ENCODE results near the gene CCDC107. TPM values are rescaled to one million over a fixed set of nuclear protein-coding genes. Genes with fewer than 3 reads are reported as not detected.

CCDC107 gene
- total and polyA plus RNA-seq, 2 of the 13 experiments (the other 11 are each of a cell fraction or from before 2014, with no cell fraction given): 7.1 to 15.2 TPM

GRCh38 chr9:35657546-35658136 is 451 bp upstream of the CCDC107 start, which contains the start of gene RMRP (continued):
- TF ChIP-seq, protein P1, sequence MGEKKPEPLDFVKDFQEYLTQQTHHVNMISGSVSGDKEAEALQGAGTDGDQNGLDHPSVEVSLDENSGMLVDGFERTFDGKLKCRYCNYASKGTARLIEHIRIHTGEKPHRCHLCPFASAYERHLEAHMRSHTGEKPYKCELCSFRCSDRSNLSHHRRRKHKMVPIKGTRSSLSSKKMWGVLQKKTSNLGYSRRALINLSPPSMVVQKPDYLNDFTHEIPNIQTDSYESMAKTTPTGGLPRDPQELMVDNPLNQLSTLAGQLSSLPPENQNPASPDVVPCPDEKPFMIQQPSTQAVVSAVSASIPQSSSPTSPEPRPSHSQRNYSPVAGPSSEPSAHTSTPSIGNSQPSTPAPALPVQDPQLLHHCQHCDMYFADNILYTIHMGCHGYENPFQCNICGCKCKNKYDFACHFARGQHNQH (CRISPR knock-in tag; IDR thresholded peaks at IDR 0.05): peak; percentile 98
- TF ChIP-seq LBX2 (CRISPR knock-in tag; IDR thresholded peaks at IDR 0.05; ENCODE audit: borderline replicate concordance) (peak; percentile 90; the same call in 1 of the 2 replicates), ZSCAN9 (CRISPR knock-in tag; IDR thresholded peaks at IDR 0.05; ENCODE audit: borderline replicate concordance) (peak; percentile 98; the same call in 1 of the 2 replicates), AHR (CRISPR knock-in tag; IDR thresholded peaks at IDR 0.05) (peak; percentile 94)
- TF ChIP-seq, protein P2, sequence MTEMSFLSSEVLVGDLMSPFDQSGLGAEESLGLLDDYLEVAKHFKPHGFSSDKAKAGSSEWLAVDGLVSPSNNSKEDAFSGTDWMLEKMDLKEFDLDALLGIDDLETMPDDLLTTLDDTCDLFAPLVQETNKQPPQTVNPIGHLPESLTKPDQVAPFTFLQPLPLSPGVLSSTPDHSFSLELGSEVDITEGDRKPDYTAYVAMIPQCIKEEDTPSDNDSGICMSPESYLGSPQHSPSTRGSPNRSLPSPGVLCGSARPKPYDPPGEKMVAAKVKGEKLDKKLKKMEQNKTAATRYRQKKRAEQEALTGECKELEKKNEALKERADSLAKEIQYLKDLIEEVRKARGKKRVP (CRISPR knock-in tag; IDR thresholded peaks at IDR 0.05): peak in 1 of 2 experiments; percentile 90; a peak in 2 of 4 replicates
- TF ChIP-seq, protein P3, sequence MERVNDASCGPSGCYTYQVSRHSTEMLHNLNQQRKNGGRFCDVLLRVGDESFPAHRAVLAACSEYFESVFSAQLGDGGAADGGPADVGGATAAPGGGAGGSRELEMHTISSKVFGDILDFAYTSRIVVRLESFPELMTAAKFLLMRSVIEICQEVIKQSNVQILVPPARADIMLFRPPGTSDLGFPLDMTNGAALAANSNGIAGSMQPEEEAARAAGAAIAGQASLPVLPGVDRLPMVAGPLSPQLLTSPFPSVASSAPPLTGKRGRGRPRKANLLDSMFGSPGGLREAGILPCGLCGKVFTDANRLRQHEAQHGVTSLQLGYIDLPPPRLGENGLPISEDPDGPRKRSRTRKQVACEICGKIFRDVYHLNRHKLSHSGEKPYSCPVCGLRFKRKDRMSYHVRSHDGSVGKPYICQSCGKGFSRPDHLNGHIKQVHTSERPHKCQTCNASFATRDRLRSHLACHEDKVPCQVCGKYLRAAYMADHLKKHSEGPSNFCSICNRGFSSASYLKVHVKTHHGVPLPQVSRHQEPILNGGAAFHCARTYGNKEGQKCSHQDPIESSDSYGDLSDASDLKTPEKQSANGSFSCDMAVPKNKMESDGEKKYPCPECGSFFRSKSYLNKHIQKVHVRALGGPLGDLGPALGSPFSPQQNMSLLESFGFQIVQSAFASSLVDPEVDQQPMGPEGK (CRISPR knock-in tag; IDR thresholded peaks at IDR 0.05): peak; percentile 91

- no CpG with 5 or more reads among the region's 2 CpGs for WGBS (ENCODE audit: low lambda C conversion rate)
- H3K4me2 ChIP-seq (ENCODE audit: low read depth, low read length): peak overlapping the region; percentile 82
- no TSS peak for BruUV-seq (replicated peaks)
- DNase-seq (ENCODE audit: low spot score) (no peak), FAIRE-seq (no peak), ATAC-seq (peak; percentile 1; the same call in 2 of the 3 replicates)
- ChIA-PET CTCF (ENCODE audit: low intra/inter-chr PET ratio, low total read pairs) (interaction anchor here (1.7 kb wide), 1 partner anchor 37 kb away, joined by 9 read pairs; no protein-coding TSS in a partner anchor), POLR2A (interaction anchor here (1.1 to 6.3 kb wide), 8 partner anchors 11 to 155 kb away, joined by 3 to 68 read pairs (median 30); partner anchors contain the start of genes CREB3, HINT2, TLN1 and TPM2)
- no peaks in the 10 kb centered on the region; a peak in 2 of 5 replicates for H3K27me3 ChIP-seq (ENCODE audit: control insufficient read depth in 1 of 2, insufficient read depth in 2 of 2, low read length in 2 of 2)
- TF ChIP-seq HOMEZ (CRISPR knock-in tag; IDR thresholded peaks at IDR 0.05; ENCODE audit: low read depth): peak; percentile 36; the same call in 1 of the 2 replicates
- TF ChIP-seq GABPA (IDR thresholded peaks at IDR 0.05; ENCODE audit: low read depth, low read length): no peak
- TF ChIP-seq GABPA (CRISPR knock-in tag; IDR thresholded peaks at IDR 0.05; ENCODE audit: low read depth): 0 out of 2 replicates have a peak, but pooled peaks have one; percentile 15
- no peak for TF ChIP-seq ETV6 (CRISPR knock-in tag; conservative IDR thresholded peaks at IDR 0.05)
- TF ChIP-seq ZNF672 (CRISPR knock-in tag; IDR thresholded peaks at IDR 0.05): 0 out of 2 replicates have a peak, but pooled peaks have one; percentile 2
- TF ChIP-seq, protein P4, sequence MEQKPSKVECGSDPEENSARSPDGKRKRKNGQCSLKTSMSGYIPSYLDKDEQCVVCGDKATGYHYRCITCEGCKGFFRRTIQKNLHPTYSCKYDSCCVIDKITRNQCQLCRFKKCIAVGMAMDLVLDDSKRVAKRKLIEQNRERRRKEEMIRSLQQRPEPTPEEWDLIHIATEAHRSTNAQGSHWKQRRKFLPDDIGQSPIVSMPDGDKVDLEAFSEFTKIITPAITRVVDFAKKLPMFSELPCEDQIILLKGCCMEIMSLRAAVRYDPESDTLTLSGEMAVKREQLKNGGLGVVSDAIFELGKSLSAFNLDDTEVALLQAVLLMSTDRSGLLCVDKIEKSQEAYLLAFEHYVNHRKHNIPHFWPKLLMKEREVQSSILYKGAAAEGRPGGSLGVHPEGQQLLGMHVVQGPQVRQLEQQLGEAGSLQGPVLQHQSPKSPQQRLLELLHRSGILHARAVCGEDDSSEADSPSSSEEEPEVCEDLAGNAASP (CRISPR knock-in tag; IDR thresholded peaks at IDR 0.05; ENCODE audit: borderline replicate concordance): no peak
- peak overlapping the region; percentile 98 for H3K9ac ChIP-seq (ENCODE audit: insufficient read depth, low read depth, low read length)
- H3K27ac ChIP-seq (ENCODE audit: extremely low read length, insufficient read depth, low read length): peak overlapping the region; percentile 100
- H3K79me2 ChIP-seq (ENCODE audit: insufficient read depth, low read length): peaks cover 6% of the 10 kb centered on the region
- H3K9me3 ChIP-seq (ENCODE audit: low read length): no peaks in the 10 kb centered on the region
- H3K4me3 ChIP-seq (replicated peaks in 1 of 3; ENCODE audit: insufficient read depth in 1 of 3, low read depth in 2 of 3, low read length in 3 of 3): peak overlapping the region; percentile 66 to 89 (median 85)
- no peak overlapping the region for H2AFZ ChIP-seq (ENCODE audit: low read length)
- in situ Hi-C loops (cut with HindIII; ENCODE audit: extremely low pct_ligation_motif_present, low pct_unique_long_range_greater_than_20kb): loop anchor here (10.0 kb wide), 1 partner anchor 544 kb away; the partner anchor contains the start of gene ATOSB
- peaks cover 71% of the 10 kb centered on the region for H3K4me1 ChIP-seq (ENCODE audit: insufficient read depth, low read length)
- intact Hi-C loops (cut with micrococcal nuclease; ENCODE audit: unreplicated experiment): loop anchor here (1.0 kb wide), 3 partner anchors 10 to 90 kb away; partner anchors contain the start of genes CREB3, GBA2, RGP1 and TLN1
- H3K36me3 ChIP-seq (replicated peaks in 1 of 2; ENCODE audit: control insufficient read depth in 1 of 2, insufficient read depth in 2 of 2, low read length in 2 of 2): peaks cover 8 to 10% of the 10 kb centered on the region in 2 experiments; a peak in 3 of 5 replicates
- no peaks in the 10 kb centered on the region for H4K20me1 ChIP-seq (ENCODE audit: insufficient read depth, low read length)
These were observed 802 bp downstream of the CCDC107 start for GRCh38 chr9:35658968-35659220.
